K562 (cell line): ENCODE measurements around the gene SBDS. TPM values are rescaled to one million over a fixed set of nuclear protein-coding genes. Genes with fewer than 3 reads are reported as not detected.

Source experiments
- CREB3 ChIP-seq: fragments of 450-650 bp; conservative IDR thresholded peaks from 2 replicates; pipeline ENCODE4 v1.6.1; 2016; ENCODE audit warnings: missing genetic modification characterization, low read depth, mild to moderate bottlenecking, missing compliant biosample characterization, moderate library complexity
- E2F4 ChIP-seq: sonication (generic); formaldehyde crosslinking; IDR thresholded peaks from 2 replicates; pipeline ENCODE4 v1.8.0; 2022; ENCODE audit warnings: mild to moderate bottlenecking, low read depth, missing genetic modification reagents
- FOXA3 ChIP-seq, 2 experiments: fragments of 450-650 bp in 1 of 2; sonication (generic) in 1 of 2; formaldehyde crosslinking; IDR thresholded peaks in 1 of 2; conservative IDR thresholded peaks in 1 of 2; 2 replicates each; pipeline versions ENCODE4 v1.4.0 to v1.8.0; 2020 to 2022; ENCODE audit warnings: mild to moderate bottlenecking in 2 of 2, missing genetic modification reagents in 1 of 2
- FOXP4 ChIP-seq: sonication (generic); formaldehyde crosslinking; IDR thresholded peaks from 2 replicates; pipeline ENCODE4 v1.8.0; 2022; ENCODE audit warnings: mild to moderate bottlenecking, missing genetic modification reagents, borderline replicate concordance
- HOMEZ ChIP-seq: fragments of 250-450 bp; sonication (Bioruptor Pico); IDR thresholded peaks from 2 replicates; pipeline ENCODE4 v1.4.0; 2020; ENCODE audit warnings: mild to moderate bottlenecking, moderate library complexity
- MAZ ChIP-seq, 2 experiments: fragments of 450-650 bp in 1 of 2; sonication (generic) in 1 of 2; formaldehyde crosslinking; IDR thresholded peaks in 1 of 2; conservative IDR thresholded peaks in 1 of 2; 2 replicates each; pipeline versions ENCODE4 v1.4.0 to v1.5.0; 2020; ENCODE audit warnings: mild to moderate bottlenecking in 1 of 2, missing genetic modification reagents in 1 of 2
- RFX1 ChIP-seq: fragments of 450-650 bp; IDR thresholded peaks from 2 replicates; pipeline ENCODE4 v1.6.1; 2016; ENCODE audit warnings: mild to moderate bottlenecking, moderate library complexity
- TCFL5 ChIP-seq: fragments of 250-450 bp; sonication (Bioruptor Pico); conservative IDR thresholded peaks from 2 replicates; pipeline ENCODE4 v1.6.1; 2021; ENCODE audit warnings: mild to moderate bottlenecking, moderate library complexity, matching md5 sums
- ZNF121 ChIP-seq: sonication (generic); formaldehyde crosslinking; conservative IDR thresholded peaks from 2 replicates; pipeline ENCODE4 v1.8.0; 2022; ENCODE audit warnings: missing genetic modification reagents
- ZNF445 ChIP-seq: fragments of 250-450 bp; sonication (Bioruptor Pico); IDR thresholded peaks from 2 replicates; pipeline ENCODE4 v1.4.0; 2020; ENCODE audit warnings: low read depth, mild to moderate bottlenecking, moderate library complexity
- polyA plus RNA-seq, 8 experiments: library from polyadenylated mRNA; depleted of rRNA in 4 of 8; stranded (reverse) in 5 of 8; unstranded in 3 of 8; fragments of >200 nt; fragmentation: Nextera tagmentation in 2 of 8; fragmentation: Illumina TruSeq in 1 of 8; extraction: Ambion mirVana in 2 of 8; extraction: Trizol in 1 of 8; gene quantifications; 2 replicates each; pipeline versions ENCODE4 v1.2.1 to v1.2.3, GENCODE V29; 2011 to 2014; ENCODE audit warnings: inconsistent platforms in 1 of 8, missing spikeins in 1 of 8
- total RNA-seq, 7 experiments: library from RNA; depleted of rRNA in 6 of 7; stranded (reverse); fragments of >200 nt in 6 of 7; fragmentation: Illumina TruSeq in 2 of 7; extraction: Trizol in 2 of 7; gene quantifications; 2 replicates each; pipeline versions ENCODE4 v1.2.1 to v1.2.3, GENCODE V29; 2011 to 2021; ENCODE audit warnings: low replicate concordance in 1 of 7

The SBDS gene
- total and polyA plus RNA-seq, 9 of the 15 experiments (the other 6 are each of a cell fraction or from before 2014, with no cell fraction given), result 105 to 174 (median 117) TPM

GRCh38 chr7:66946545-66946944 lies 48.8 kb downstream of the SBDS start (continued):
- TF ChIP-seq HOMEZ (CRISPR knock-in tag) (no peak), FOXA3 (CRISPR knock-in tag; conservative IDR thresholded peaks at IDR 0.05 in 1 of 2, IDR thresholded peaks at IDR 0.05 in 1 of 2) (no peak), E2F4 (CRISPR knock-in tag) (no peak), TCFL5 (CRISPR knock-in tag) (no peak), FOXP4 (CRISPR knock-in tag) (no peak), ZNF121 (CRISPR knock-in tag) (no peak), ZNF445 (CRISPR knock-in tag) (no peak), CREB3 (no peak), MAZ (CRISPR knock-in tag; conservative IDR thresholded peaks at IDR 0.05 in 1 of 2, IDR thresholded peaks at IDR 0.05 in 1 of 2) (no peak), RFX1 (no peak)
- TF ChIP-seq, all 486 proteins: peak for 0
